OCI-LY1 (cell line): ENCODE results near the gene KIF14.
"Not testable (repeated sequence)": the region's sequence is repeated elsewhere in the genome, so short reads cannot be mapped to it uniquely, and the experiment has no call there.

Experiments used
- H2AFZ ChIP-seq: fragments of 200-600 bp; sonication (generic), shearing (Covaris generic); 2 replicates; pipeline ENCODE4 v1.6.0; 2014; ENCODE audit warnings: antibody characterized with exemption, mild to moderate bottlenecking, low read length
- H3F3A ChIP-seq: fragments of 200-600 bp; sonication (generic), shearing (Covaris generic); 2 replicates; pipeline ENCODE4 v1.6.0; 2014; ENCODE audit warnings: mild to moderate bottlenecking, antibody characterized with exemption, low read length, moderate library complexity; ENCODE audit not compliant: insufficient read depth
- H3K27ac ChIP-seq: fragments of 200-600 bp; sonication (generic); 2 replicates; pipeline ENCODE4 v1.5.1; 2014; ENCODE audit warnings: low read length, mixed run types, mild to moderate bottlenecking, low read depth; ENCODE audit not compliant: poor library complexity, severe bottlenecking
- H3K27me3 ChIP-seq: fragments of 200-600 bp; sonication (generic); 2 replicates; pipeline ENCODE4 v1.6.0; 2014; ENCODE audit warnings: antibody characterized with exemption, mild to moderate bottlenecking, low read length, moderate library complexity; ENCODE audit not compliant: insufficient read depth
- H3K36me3 ChIP-seq: fragments of 200-600 bp; sonication (generic); 2 replicates; pipeline ENCODE4 v1.6.1; 2014; ENCODE audit warnings: mild to moderate bottlenecking, antibody characterized with exemption, low read length, moderate library complexity, mixed read lengths; ENCODE audit not compliant: insufficient read depth
- H3K4me1 ChIP-seq: fragments of 200-600 bp; sonication (generic); 2 replicates; pipeline ENCODE4 v1.5.1; 2014; ENCODE audit warnings: mild to moderate bottlenecking, low read length, moderate library complexity; ENCODE audit not compliant: insufficient read depth, severe bottlenecking
- H3K4me2 ChIP-seq: fragments of 200-600 bp; sonication (generic), shearing (Covaris generic); 2 replicates; pipeline ENCODE4 v1.6.1; 2014; ENCODE audit warnings: low read length
- H3K4me3 ChIP-seq: fragments of 200-600 bp; sonication (generic); 2 replicates; pipeline ENCODE4 v1.5.1; 2014; ENCODE audit warnings: low read length, low read depth, mild to moderate bottlenecking, mixed read lengths; ENCODE audit not compliant: poor library complexity, severe bottlenecking
- H3K79me2 ChIP-seq: fragments of 200-600 bp; shearing (Covaris generic); 2 replicates; pipeline ENCODE4 v1.6.1; 2016; ENCODE audit warnings: mixed run types, low read length, mixed read lengths; ENCODE audit not compliant: insufficient read depth
- H3K9ac ChIP-seq: fragments of 200-600 bp; sonication (generic), shearing (Covaris generic); 2 replicates; pipeline ENCODE4 v1.6.1; 2014; ENCODE audit warnings: mild to moderate bottlenecking, low read length, mixed read lengths
- H3K9me2 ChIP-seq: fragments of 200-600 bp; sonication (generic), shearing (Covaris generic); 2 replicates; pipeline ENCODE4 v1.6.1; 2014; ENCODE audit warnings: low read depth, mild to moderate bottlenecking, low read length, mixed read lengths
- H3K9me3 ChIP-seq: fragments of 200-600 bp; shearing (Covaris generic); 2 replicates; pipeline ENCODE4 v1.6.1; 2014; ENCODE audit warnings: low read length, mixed read lengths
- H4K20me1 ChIP-seq: fragments of 200-600 bp; sonication (generic), shearing (Covaris generic); 2 replicates; pipeline ENCODE4 v1.6.0; 2016; ENCODE audit warnings: mild to moderate bottlenecking, low read length; ENCODE audit not compliant: insufficient read depth
- CTCF ChIP-seq: fragments of 200-600 bp; sonication (generic), shearing (Covaris generic); IDR thresholded peaks from 2 replicates; pipeline ENCODE4 v1.5.1; 2017; ENCODE audit warnings: mild to moderate bottlenecking, antibody characterized with exemption, low read length, moderate library complexity, mixed read lengths
- EZH2 ChIP-seq: fragments of 200-600 bp; sonication (generic), shearing (Covaris generic); IDR thresholded peaks from 2 replicates; pipeline ENCODE4 v1.8.0; 2017; ENCODE audit warnings: borderline replicate concordance, mixed run types, mild to moderate bottlenecking, antibody characterized with exemption, low read length, moderate library complexity, mixed read lengths

KIF14 gene

GRCh38 chr1:200526709-200527612, 93.6 kb downstream of the KIF14 start:
- Histone ChIP-seq H3K4me3 (no peak overlapping the region), H2AFZ (no peak overlapping the region), H3K79me2 (no peaks in the 10 kb centered on the region), H3F3A (no peaks in the 10 kb centered on the region), H3K9ac (no peak overlapping the region), H3K27ac (no peak overlapping the region), H3K27me3 (peaks cover 5% of the 10 kb centered on the region; the same call in 1 of the 2 replicates), H4K20me1 (no peaks in the 10 kb centered on the region), H3K4me1 (peaks cover 4% of the 10 kb centered on the region), H3K4me2 (no peak overlapping the region), H3K36me3 (no peaks in the 10 kb centered on the region), H3K9me3 (no peaks in the 10 kb centered on the region), H3K9me2 (no peaks in the 10 kb centered on the region)
- TF ChIP-seq EZH2 (no peak), CTCF (no peak)

DNA sequence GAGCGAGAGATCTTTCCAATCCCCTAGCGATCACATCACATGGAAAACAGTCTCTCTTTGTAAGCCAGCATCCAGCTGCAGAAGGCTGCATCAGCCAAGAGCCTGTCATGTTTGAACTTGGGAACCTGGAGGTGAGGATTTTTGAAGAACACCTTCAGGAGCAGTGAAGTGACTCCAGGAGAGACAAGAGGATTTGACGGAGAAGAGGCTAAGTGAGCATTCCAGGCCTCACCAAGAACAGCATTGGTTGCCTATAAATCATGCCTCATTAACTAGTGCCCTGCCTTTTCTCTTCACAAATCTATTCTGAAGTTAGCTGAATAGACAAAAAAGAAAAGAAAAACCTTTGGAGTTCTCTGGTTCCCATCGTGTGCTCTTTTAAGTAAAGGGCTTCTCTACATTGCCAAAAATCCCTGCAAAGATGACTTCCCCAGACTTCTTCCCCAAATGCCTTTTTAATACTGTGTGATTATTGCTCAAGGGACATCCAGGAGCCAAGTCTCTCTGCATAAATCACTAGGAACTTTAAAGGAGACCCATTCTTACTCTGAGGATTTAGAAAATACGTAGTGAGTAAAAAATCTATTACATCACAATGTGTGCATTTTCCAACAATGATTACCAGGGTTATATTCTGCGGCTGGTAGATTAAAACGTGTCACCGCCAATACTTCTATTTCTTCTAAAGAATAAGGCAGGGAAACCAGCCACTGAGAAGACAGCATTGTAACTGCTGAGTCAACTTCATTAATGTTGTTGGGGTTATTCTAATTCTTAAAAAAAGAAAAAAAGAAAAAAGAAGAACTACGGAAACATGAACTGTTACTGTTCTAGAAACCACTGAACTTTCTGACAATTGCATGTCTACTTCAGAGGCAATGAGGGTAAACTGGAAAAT, 95.2 kb downstream of the KIF14 start:
- H3K4me3 ChIP-seq = no peak overlapping the region
- TF ChIP-seq CTCF = no peak
- TF ChIP-seq EZH2 = no peak

DNA sequence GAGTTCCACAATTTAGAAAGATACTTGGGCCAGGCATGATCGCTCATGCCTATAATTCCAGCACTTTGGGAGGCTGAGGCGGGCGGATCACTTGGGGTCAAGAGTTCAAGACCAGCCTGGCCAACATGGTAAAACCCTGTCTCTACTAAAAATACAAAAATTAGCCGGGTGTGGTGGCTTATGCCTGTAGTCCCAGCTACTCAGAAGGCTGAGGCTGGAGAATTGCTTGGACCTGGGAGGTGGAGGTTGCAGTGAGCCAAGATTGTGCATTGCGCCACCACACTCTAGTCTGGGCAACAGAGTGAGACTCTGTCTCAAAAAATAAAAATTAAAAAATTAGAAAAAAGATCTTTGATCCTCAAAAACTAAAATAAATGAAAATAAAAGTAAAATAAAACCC, 96.0 kb downstream of the KIF14 start:
- not testable (repeated sequence) for H3K27me3 ChIP-seq, H2AFZ ChIP-seq, H3K4me2 ChIP-seq, H3F3A ChIP-seq, H4K20me1 ChIP-seq, H3K4me3 ChIP-seq, H3K36me3 ChIP-seq, H3K9me3 ChIP-seq, H3K4me1 ChIP-seq, H3K9me2 ChIP-seq, H3K27ac ChIP-seq, H3K79me2 ChIP-seq, H3K9ac ChIP-seq

More for the DNA sequence above, 95.2 kb downstream of the KIF14 start:
- H2AFZ ChIP-seq = no peak overlapping the region
- H3K79me2 ChIP-seq = no peaks in the 10 kb centered on the region
- H3K27me3 ChIP-seq = peaks cover 5% of the 10 kb centered on the region; the same call in 1 of the 2 replicates
- H3K9me2 ChIP-seq = no peaks in the 10 kb centered on the region
- no peaks in the 10 kb centered on the region for H4K20me1 ChIP-seq
- H3K9ac ChIP-seq = no peak overlapping the region
- H3K9me3 ChIP-seq = no peaks in the 10 kb centered on the region
- H3K27ac ChIP-seq = no peak overlapping the region
- H3K4me2 ChIP-seq = no peak overlapping the region
- no peaks in the 10 kb centered on the region for H3F3A ChIP-seq
- H3K4me1 ChIP-seq = peaks cover under 1% of the 10 kb centered on the region
- H3K36me3 ChIP-seq = no peaks in the 10 kb centered on the region
